Adrenal gland (tissue), 12 donors: ENCODE measurements around the gene TRAK2. TPM values are rescaled to one million over a fixed set of nuclear protein-coding genes. Genes with fewer than 3 reads are reported as not detected.

Experiments
- DNase-seq, 7 donors: peaks; one replicate each; pipeline ENCODE4 v3.0.0-alpha.2; 2019 to 2020
- H3K27ac ChIP-seq, 5 donors: fragments of 200-600 bp; sonication (generic) in 4 of 5; 1 replicate in 3 of 5; 2 replicates in 2 of 5; pipeline versions ENCODE4 v1.5.1 to v1.8.0; 2016 to 2020; ENCODE audit warnings: mild to moderate bottlenecking in 1 of 5
- H3K27me3 ChIP-seq: fragments of 200-600 bp; 2 replicates; pipeline ENCODE4 v1.8.0; 2021
- H3K36me3 ChIP-seq, 2 donors: fragments of 200-600 bp; replicated peaks in 1 of 2; 1 replicate in 1 of 2; 2 replicates in 1 of 2; pipeline versions ENCODE4 v1.5.1 to v1.8.0; 2018 to 2022
- H3K4me1 ChIP-seq, 2 donors: fragments of 200-600 bp; replicated peaks in 1 of 2; 1 replicate in 1 of 2; 2 replicates in 1 of 2; pipeline versions ENCODE4 v1.5.1 to v1.8.0; 2018 to 2021
- H3K4me3 ChIP-seq, 4 donors: fragments of 200-600 bp; sonication (generic) in 3 of 4; one replicate each; pipeline ENCODE4 v1.5.1; 2016 to 2018
- H3K9me3 ChIP-seq, 3 donors: fragments of 200-600 bp; sonication (generic) in 1 of 3; replicated peaks in 1 of 3; 1 replicate in 2 of 3; 2 replicates in 1 of 3; pipeline versions ENCODE4 v1.5.1 to v1.8.0; 2016 to 2021
- CTCF ChIP-seq, 6 experiments: fragments of 450-650 bp in 4 of 6; fragments of 200-600 bp in 2 of 6; sonication (generic) in 1 of 6; IDR thresholded peaks; 1 replicate in 5 of 6; 2 replicates in 1 of 6; pipeline versions ENCODE4 v1.5.1 to v1.8.0; 2016 to 2021; ENCODE audit warnings: antibody characterized with exemption in 6 of 6, mild to moderate bottlenecking in 2 of 6, moderate library complexity in 1 of 6
- POLR2A ChIP-seq, 2 donors: fragments of 450-650 bp; IDR thresholded peaks; one replicate each; pipeline ENCODE4 v1.6.1; 2017; ENCODE audit warnings: antibody characterized with exemption in 2 of 2, mild to moderate bottlenecking in 2 of 2, moderate library complexity in 1 of 2
- WGBS, 4 donors: extraction: QIAGEN DNeasy Blood & Tissue Kit in 2 of 4; methylation state at CpG; one replicate each; pipeline versions ENCODE4 v1.1.5 to v1.1.7; 2013 to 2017; 5-methylcytosine and 5-hydroxymethylcytosine counted together
- intact Hi-C, 2 donors: fragments of 100-400 bp; cut with DNase I; formaldehyde crosslinking; loops; one replicate each; pipeline versions ENCODE4 v1.14.1 to v1.15.0; 2022 to 2023
- polyA plus RNA-seq, 3 donors: library from polyadenylated mRNA; stranded (reverse); fragments of 200-250 nt in 2 of 3; fragments of 350-450 nt in 1 of 3; fragmentation: Illumina TruSeq in 1 of 3; extraction: RNeasy Lipid Tissue Mini Kit (QIAGEN cat#74804) in 1 of 3; gene quantifications; one replicate each; pipeline ENCODE4 v1.2.3, GENCODE V29; 2013 to 2014
- total RNA-seq, 9 donors: library from RNA; depleted of rRNA in 4 of 9; stranded (reverse); fragments of >200 nt in 4 of 9; fragments of 120-200 nt in 1 of 9; fragmentation: NEBNext Ultra II Directional in 1 of 9; extraction: Animal tissue kit (Norgen Biotek cat#: 25700) in 1 of 9; gene quantifications; one replicate each; pipeline versions ENCODE4 v1.1.0 to v1.2.4, GENCODE V29; 2013 to 2023
- donor health status: healthy with polysubstance abuse.
- donor health status: Bipolar disorder and iron deficiency.
- donor health status: DM: yes; HTN: yes; CAD: no.
- donor health status: DM: no; HTN: no; CAD: no.
- donor health status: DM: no; HTN: no; CAD: no.
- donor health status: DM: yes; HTN: yes; CAD: no.

The TRAK2 gene
- total and polyA plus RNA-seq, 12 donors = 17.6 to 66.9 (median 41.6) TPM

- no peaks in the 10 kb centered on the region for H3K27me3 ChIP-seq
- intact Hi-C loops = loop anchor here in 1 of 2 donors (10.0 kb wide), 1 partner anchor 71 kb away; no protein-coding TSS in a partner anchor
- no peak overlapping the region for H3K4me3 ChIP-seq
- no peaks in the 10 kb centered on the region for H3K9me3 ChIP-seq
- 58 to 64% (median 63%) methylated on average over 3 of the region's 3 CpGs for WGBS, 4 donors
- TF ChIP-seq POLR2A (IDR thresholded peaks at IDR 0.05) (peak in 1 of 2 donors; percentile 11), CTCF (IDR thresholded peaks at IDR 0.05) (no peak)
- peaks cover 0 to 44% of the 10 kb centered on the region in 2 donors for H3K36me3 ChIP-seq
- H3K4me1 ChIP-seq = peaks cover 5 to 40% of the 10 kb centered on the region in 2 donors
- H3K27ac ChIP-seq = peak overlapping the region in 4 of 5 donors; percentile 35 to 86 (median 69)
- peak in 3 of 7 donors; percentile 28 to 41 (median 39) for DNase-seq
Measured at GRCh38 chr2:201466050-201466675, 14.9 kb upstream of the TRAK2 start.

GRCh38 chr2:201465524-201465971 lies 14.3 kb upstream of the TRAK2 start:
- no peak for DNase-seq
- Histone ChIP-seq H3K27ac (peak overlapping the region in 4 of 5 donors; percentile 35 to 86 (median 69)), H3K4me1 (peaks cover 5 to 40% of the 10 kb centered on the region in 2 donors), H3K4me3 (no peak overlapping the region), H3K9me3 (no peaks in the 10 kb centered on the region), H3K36me3 (peaks cover 0 to 44% of the 10 kb centered on the region in 2 donors), H3K27me3 (no peaks in the 10 kb centered on the region)
- TF ChIP-seq POLR2A (IDR thresholded peaks at IDR 0.05) (no peak), CTCF (IDR thresholded peaks at IDR 0.05) (no peak)
- WGBS, 4 donors = 92 to 100% (median 92%) methylated on average over 2 of the region's 2 CpGs; no CpG with 5 or more reads in 1 of the 4 donors
- intact Hi-C loops = loop anchor here in 1 of 2 donors (10.0 kb wide), 1 partner anchor 71 kb away; no protein-coding TSS in a partner anchor

- DNase-seq = no peak
- Histone ChIP-seq H3K9me3 (no peaks in the 10 kb centered on the region), H3K4me1 (peaks cover 5 to 40% of the 10 kb centered on the region in 2 donors), H3K27me3 (no peaks in the 10 kb centered on the region), H3K27ac (peak overlapping the region in 3 of 5 donors; percentile 11 to 86 (median 74)), H3K4me3 (no peak overlapping the region), H3K36me3 (peaks cover 0 to 43% of the 10 kb centered on the region in 2 donors)
- WGBS, 4 donors = 93 to 100% (median 97%) methylated on average over 1 of the region's 1 CpG
- TF ChIP-seq CTCF (IDR thresholded peaks at IDR 0.05) = no peak
- no peak for TF ChIP-seq POLR2A (IDR thresholded peaks at IDR 0.05)
- intact Hi-C loops = loop anchor here in 1 of 2 donors (10.0 kb wide), 1 partner anchor 70 kb away; no protein-coding TSS in a partner anchor
Measured at GRCh38 chr2:201464547-201464946, 13.3 kb upstream of the TRAK2 start.

GRCh38 chr2:201460532-201460931 lies 9.3 kb upstream of the TRAK2 start:
- WGBS, 4 donors = 94 to 100% (median 99%) methylated on average over 1 of the region's 1 CpG
- no peaks in the 10 kb centered on the region for H3K27me3 ChIP-seq
- intact Hi-C loops = loop anchor here in 1 of 2 donors (10.0 kb wide), 1 partner anchor 66 kb away; no protein-coding TSS in a partner anchor
- H3K4me1 ChIP-seq = peaks cover 1 to 17% of the 10 kb centered on the region in 2 donors
- no peak overlapping the region for H3K27ac ChIP-seq
- H3K36me3 ChIP-seq = peaks cover 0 to 64% of the 10 kb centered on the region in 2 donors
- no peak for TF ChIP-seq CTCF (IDR thresholded peaks at IDR 0.05)
- TF ChIP-seq POLR2A (IDR thresholded peaks at IDR 0.05) = no peak
- no peak for DNase-seq
- no peaks in the 10 kb centered on the region for H3K9me3 ChIP-seq
- no peak overlapping the region for H3K4me3 ChIP-seq
